OCI-LY1 (cell line): ENCODE data around the gene MAK.

Experiments used
- H2AFZ ChIP-seq: fragments of 200-600 bp; sonication (generic), shearing (Covaris generic); 2 replicates; pipeline ENCODE4 v1.6.0; 2014; ENCODE audit warnings: antibody characterized with exemption, mild to moderate bottlenecking, low read length
- H3F3A ChIP-seq: fragments of 200-600 bp; sonication (generic), shearing (Covaris generic); 2 replicates; pipeline ENCODE4 v1.6.0; 2014; ENCODE audit warnings: mild to moderate bottlenecking, antibody characterized with exemption, low read length, moderate library complexity; ENCODE audit not compliant: insufficient read depth
- H3K27ac ChIP-seq: fragments of 200-600 bp; sonication (generic); 2 replicates; pipeline ENCODE4 v1.5.1; 2014; ENCODE audit warnings: low read length, mixed run types, mild to moderate bottlenecking, low read depth; ENCODE audit not compliant: poor library complexity, severe bottlenecking
- H3K27me3 ChIP-seq: fragments of 200-600 bp; sonication (generic); 2 replicates; pipeline ENCODE4 v1.6.0; 2014; ENCODE audit warnings: antibody characterized with exemption, mild to moderate bottlenecking, low read length, moderate library complexity; ENCODE audit not compliant: insufficient read depth
- H3K36me3 ChIP-seq: fragments of 200-600 bp; sonication (generic); 2 replicates; pipeline ENCODE4 v1.6.1; 2014; ENCODE audit warnings: mild to moderate bottlenecking, antibody characterized with exemption, low read length, moderate library complexity, mixed read lengths; ENCODE audit not compliant: insufficient read depth
- H3K4me1 ChIP-seq: fragments of 200-600 bp; sonication (generic); 2 replicates; pipeline ENCODE4 v1.5.1; 2014; ENCODE audit warnings: mild to moderate bottlenecking, low read length, moderate library complexity; ENCODE audit not compliant: insufficient read depth, severe bottlenecking
- H3K4me2 ChIP-seq: fragments of 200-600 bp; sonication (generic), shearing (Covaris generic); 2 replicates; pipeline ENCODE4 v1.6.1; 2014; ENCODE audit warnings: low read length
- H3K4me3 ChIP-seq: fragments of 200-600 bp; sonication (generic); 2 replicates; pipeline ENCODE4 v1.5.1; 2014; ENCODE audit warnings: low read length, low read depth, mild to moderate bottlenecking, mixed read lengths; ENCODE audit not compliant: poor library complexity, severe bottlenecking
- H3K79me2 ChIP-seq: fragments of 200-600 bp; shearing (Covaris generic); 2 replicates; pipeline ENCODE4 v1.6.1; 2016; ENCODE audit warnings: mixed run types, low read length, mixed read lengths; ENCODE audit not compliant: insufficient read depth
- H3K9ac ChIP-seq: fragments of 200-600 bp; sonication (generic), shearing (Covaris generic); 2 replicates; pipeline ENCODE4 v1.6.1; 2014; ENCODE audit warnings: mild to moderate bottlenecking, low read length, mixed read lengths
- H3K9me2 ChIP-seq: fragments of 200-600 bp; sonication (generic), shearing (Covaris generic); 2 replicates; pipeline ENCODE4 v1.6.1; 2014; ENCODE audit warnings: low read depth, mild to moderate bottlenecking, low read length, mixed read lengths
- H3K9me3 ChIP-seq: fragments of 200-600 bp; shearing (Covaris generic); 2 replicates; pipeline ENCODE4 v1.6.1; 2014; ENCODE audit warnings: low read length, mixed read lengths
- H4K20me1 ChIP-seq: fragments of 200-600 bp; sonication (generic), shearing (Covaris generic); 2 replicates; pipeline ENCODE4 v1.6.0; 2016; ENCODE audit warnings: mild to moderate bottlenecking, low read length; ENCODE audit not compliant: insufficient read depth
- EZH2 ChIP-seq: fragments of 200-600 bp; sonication (generic), shearing (Covaris generic); IDR thresholded peaks from 2 replicates; pipeline ENCODE4 v1.8.0; 2017; ENCODE audit warnings: borderline replicate concordance, mixed run types, mild to moderate bottlenecking, antibody characterized with exemption, low read length, moderate library complexity, mixed read lengths
- TF ChIP-seq, protein P1 (sequence below): fragments of 200-600 bp; sonication (generic), shearing (Covaris generic); IDR thresholded peaks from 2 replicates; pipeline ENCODE4 v1.5.1; 2017; ENCODE audit warnings: mild to moderate bottlenecking, antibody characterized with exemption, low read length, moderate library complexity, mixed read lengths

MAK gene

DNA sequence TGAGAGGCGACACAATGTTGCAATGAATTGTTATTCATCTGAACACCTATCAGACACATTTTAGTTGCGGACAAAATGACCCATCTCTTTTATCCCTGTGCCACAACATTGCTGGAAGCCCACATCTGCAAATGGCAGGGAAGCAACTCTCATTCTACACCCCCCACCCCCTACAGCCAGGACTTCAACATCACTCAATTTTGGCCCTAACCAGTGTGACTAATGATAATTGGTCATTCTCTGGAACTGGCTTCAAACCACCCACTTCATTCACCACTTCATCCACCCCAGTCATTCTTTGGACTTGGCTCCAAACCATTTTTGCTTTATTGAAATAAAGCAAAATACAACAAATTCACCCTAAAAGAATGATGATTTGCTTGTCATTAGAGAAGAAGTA lies 42.0 kb upstream of the MAK start:
- Histone ChIP-seq H3K36me3 (no peaks in the 10 kb centered on the region), H3K9me3 (no peaks in the 10 kb centered on the region), H3K27me3 (no peaks in the 10 kb centered on the region)

DNA sequence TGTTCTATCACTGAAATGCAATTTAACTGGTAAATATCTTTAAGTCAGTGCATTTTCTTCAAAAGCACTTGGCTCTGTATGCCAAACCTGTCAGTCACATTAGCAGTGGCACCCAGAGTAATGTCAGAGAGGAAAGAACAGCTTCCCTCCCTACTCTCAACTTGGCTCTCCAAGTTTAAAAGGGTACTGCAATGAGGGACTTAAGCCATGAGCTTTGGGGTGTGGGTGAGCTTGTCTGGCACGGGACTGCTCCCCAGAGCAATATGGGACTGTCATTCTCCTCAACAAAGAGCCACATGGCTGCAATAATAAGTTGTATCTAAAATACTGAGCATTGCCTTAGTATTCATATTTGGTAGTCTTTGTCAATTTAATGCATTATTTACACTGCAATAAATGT lies 39.5 kb upstream of the MAK start:
- Histone ChIP-seq H3K27me3 (no peaks in the 10 kb centered on the region; the same call in 1 of the 2 replicates), H4K20me1 (no peaks in the 10 kb centered on the region), H3K9me3 (no peaks in the 10 kb centered on the region), H3K4me2 (no peak overlapping the region), H3K27ac (no peak overlapping the region), H2AFZ (no peak overlapping the region), H3K4me3 (no peak overlapping the region), H3K36me3 (no peaks in the 10 kb centered on the region), H3F3A (no peaks in the 10 kb centered on the region), H3K79me2 (no peaks in the 10 kb centered on the region), H3K4me1 (no peaks in the 10 kb centered on the region), H3K9me2 (no peaks in the 10 kb centered on the region), H3K9ac (no peak overlapping the region)
- TF ChIP-seq, protein P1, sequence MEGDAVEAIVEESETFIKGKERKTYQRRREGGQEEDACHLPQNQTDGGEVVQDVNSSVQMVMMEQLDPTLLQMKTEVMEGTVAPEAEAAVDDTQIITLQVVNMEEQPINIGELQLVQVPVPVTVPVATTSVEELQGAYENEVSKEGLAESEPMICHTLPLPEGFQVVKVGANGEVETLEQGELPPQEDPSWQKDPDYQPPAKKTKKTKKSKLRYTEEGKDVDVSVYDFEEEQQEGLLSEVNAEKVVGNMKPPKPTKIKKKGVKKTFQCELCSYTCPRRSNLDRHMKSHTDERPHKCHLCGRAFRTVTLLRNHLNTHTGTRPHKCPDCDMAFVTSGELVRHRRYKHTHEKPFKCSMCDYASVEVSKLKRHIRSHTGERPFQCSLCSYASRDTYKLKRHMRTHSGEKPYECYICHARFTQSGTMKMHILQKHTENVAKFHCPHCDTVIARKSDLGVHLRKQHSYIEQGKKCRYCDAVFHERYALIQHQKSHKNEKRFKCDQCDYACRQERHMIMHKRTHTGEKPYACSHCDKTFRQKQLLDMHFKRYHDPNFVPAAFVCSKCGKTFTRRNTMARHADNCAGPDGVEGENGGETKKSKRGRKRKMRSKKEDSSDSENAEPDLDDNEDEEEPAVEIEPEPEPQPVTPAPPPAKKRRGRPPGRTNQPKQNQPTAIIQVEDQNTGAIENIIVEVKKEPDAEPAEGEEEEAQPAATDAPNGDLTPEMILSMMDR, result no peak
- no peak for TF ChIP-seq EZH2

More for the DNA sequence above, 42.0 kb upstream of the MAK start:
- H3K79me2 ChIP-seq, result no peaks in the 10 kb centered on the region
- H3F3A ChIP-seq, result no peaks in the 10 kb centered on the region
- H3K9ac ChIP-seq, result no peak overlapping the region
- H3K27ac ChIP-seq, result no peak overlapping the region
- no peaks in the 10 kb centered on the region for H3K4me1 ChIP-seq
- no peak overlapping the region for H2AFZ ChIP-seq
- H3K9me2 ChIP-seq, result no peaks in the 10 kb centered on the region
- TF ChIP-seq EZH2, result no peak
- TF ChIP-seq, protein P1, result no peak
- no peak overlapping the region for H3K4me2 ChIP-seq
- no peaks in the 10 kb centered on the region for H4K20me1 ChIP-seq
- no peak overlapping the region for H3K4me3 ChIP-seq

DNA sequence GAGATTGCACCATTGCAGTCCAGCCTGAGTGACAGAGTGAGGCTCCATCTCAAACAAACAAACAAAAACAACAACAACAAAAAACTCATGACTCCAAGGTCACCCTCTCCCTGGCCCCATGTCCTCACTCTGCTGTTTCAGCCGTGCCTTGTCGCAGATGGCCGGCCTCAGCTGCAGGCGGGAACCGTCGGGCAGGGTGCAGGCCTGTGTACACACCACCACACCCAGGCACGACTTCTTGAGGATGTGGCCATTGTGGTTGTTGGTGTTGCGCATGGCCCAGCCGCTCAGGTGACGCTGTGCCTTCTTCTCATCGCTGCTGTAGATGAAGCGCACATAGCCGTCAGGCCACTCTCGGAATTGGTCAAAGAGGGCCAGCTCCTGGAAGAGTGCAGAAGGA lies 38.7 kb upstream of the MAK start:
- TF ChIP-seq, protein P1, result no peak
- no peak for TF ChIP-seq EZH2
- Histone ChIP-seq H3K27me3 (no peaks in the 10 kb centered on the region; the same call in 1 of the 2 replicates), H3K36me3 (no peaks in the 10 kb centered on the region), H3K79me2 (no peaks in the 10 kb centered on the region), H3K9ac (no peak overlapping the region), H3K4me3 (no peak overlapping the region), H2AFZ (no peak overlapping the region), H3K9me3 (no peaks in the 10 kb centered on the region), H3K4me2 (no peak overlapping the region), H3K9me2 (no peaks in the 10 kb centered on the region), H3F3A (no peaks in the 10 kb centered on the region), H3K4me1 (no peaks in the 10 kb centered on the region), H4K20me1 (no peaks in the 10 kb centered on the region), H3K27ac (no peak overlapping the region)
